ENCODE measurements around the gene STK32A.

GRCh38 chr5:147413266-147413665 is 178.4 kb downstream of the STK32A start:
- TF ChIP-seq MAX (IDR thresholded peaks at IDR 0.05; ENCODE audit: low read depth, low read length) (no peak), CTCF (IDR thresholded peaks at IDR 0.05; ENCODE audit: low read depth, low read length) (no peak), POLR2A (IDR thresholded peaks at IDR 0.05; ENCODE audit: extremely low read depth, insufficient read length) (no peak), MYC (IDR thresholded peaks at IDR 0.05; ENCODE audit: low read depth, low read length) (no peak)

Data from NB4 (cell line).